Ishikawa (cell line): ENCODE measurements around the gene ALOX15.

ENCODE experiments used
- CEBPB ChIP-seq: IDR thresholded peaks from 2 replicates; pipeline ENCODE4 v1.6.1; 2012
- CREB1 ChIP-seq: IDR thresholded peaks from 2 replicates; pipeline ENCODE4 v1.6.1; 2012; ENCODE audit warnings: low read depth
- EGR1 ChIP-seq: IDR thresholded peaks from 2 replicates; pipeline ENCODE4 v1.6.1; 2012
- EP300 ChIP-seq: IDR thresholded peaks from 2 replicates; pipeline ENCODE4 v1.6.1; 2012; ENCODE audit warnings: borderline replicate concordance
- FOXM1 ChIP-seq: IDR thresholded peaks from 2 replicates; pipeline ENCODE4 v1.6.1; 2012; ENCODE audit warnings: low read depth, borderline replicate concordance
- MAX ChIP-seq: IDR thresholded peaks from 2 replicates; pipeline ENCODE4 v1.6.1; 2012
- NFIC ChIP-seq: IDR thresholded peaks from 2 replicates; pipeline ENCODE4 v1.6.1; 2012
- RAD21 ChIP-seq: IDR thresholded peaks from 2 replicates; pipeline ENCODE4 v1.6.1; 2012; ENCODE audit warnings: low read depth
- REST ChIP-seq: IDR thresholded peaks from 2 replicates; pipeline ENCODE4 v1.6.1; 2012; ENCODE audit warnings: low read depth, mild to moderate bottlenecking
- TAF1 ChIP-seq: IDR thresholded peaks from 2 replicates; pipeline ENCODE4 v1.6.1; 2012; ENCODE audit warnings: low read depth, mild to moderate bottlenecking
- TCF12 ChIP-seq: IDR thresholded peaks from 2 replicates; pipeline ENCODE4 v1.6.1; 2012; ENCODE audit warnings: low read depth
- TEAD4 ChIP-seq: IDR thresholded peaks from 2 replicates; pipeline ENCODE4 v1.6.1; 2012
- USF1 ChIP-seq: IDR thresholded peaks from 2 replicates; pipeline ENCODE4 v1.6.1; 2012
- YY1 ChIP-seq: IDR thresholded peaks from 2 replicates; pipeline ENCODE4 v1.6.1; 2012; ENCODE audit warnings: low read depth
- ZBTB7A ChIP-seq: IDR thresholded peaks from 2 replicates; pipeline ENCODE4 v1.6.1; 2012; ENCODE audit warnings: low read depth

ALOX15 gene

GRCh38 chr17:4641297-4642195 is at the start of gene ALOX15:
TSS of gene ALOX15 (minus strand) at chr17:4641678. CDS start at chr17:4641651, 27 bp downstream.
- TF ChIP-seq EP300, result no peak
- TF ChIP-seq YY1, result no peak
- no peak for TF ChIP-seq USF1
- no peak for TF ChIP-seq TAF1
- no peak for TF ChIP-seq FOXM1
- TF ChIP-seq MAX, result no peak
- TF ChIP-seq CEBPB, result no peak
- no peak for TF ChIP-seq RAD21
- TF ChIP-seq TCF12, result no peak
- TF ChIP-seq CREB1, result no peak
- TF ChIP-seq REST, result no peak
- no peak for TF ChIP-seq EGR1
- no peak for TF ChIP-seq TEAD4
- no peak for TF ChIP-seq NFIC
- no peak for TF ChIP-seq ZBTB7A

- TF ChIP-seq USF1 (no peak), TCF12 (no peak), MAX (no peak), TAF1 (no peak), NFIC (no peak), REST (no peak), EP300 (no peak)
These were observed 49.3 kb upstream of the ALOX15 start for GRCh38 chr17:4690745-4691144.

GRCh38 chr17:4679658-4680057 is 38.2 kb upstream of the ALOX15 start:
- TF ChIP-seq EP300 (no peak), MAX (no peak), USF1 (no peak), TAF1 (no peak), CEBPB (no peak), TEAD4 (no peak)

GRCh38 chr17:4678448-4679026 is 37.1 kb upstream of the ALOX15 start:
- TF ChIP-seq EP300 (no peak), CREB1 (no peak), NFIC (no peak), TAF1 (no peak)

GRCh38 chr17:4676791-4677190 is 35.3 kb upstream of the ALOX15 start:
- no peak for TF ChIP-seq FOXM1
- no peak for TF ChIP-seq TCF12
- no peak for TF ChIP-seq TEAD4
- TF ChIP-seq YY1, result no peak
- TF ChIP-seq TAF1, result no peak

GRCh38 chr17:4675791-4676190 is 34.3 kb upstream of the ALOX15 start:
- TF ChIP-seq FOXM1, result no peak
